K562 (cell line): ENCODE data around the gene BAHD1. TPM values are rescaled to one million over a fixed set of nuclear protein-coding genes. Genes with fewer than 3 reads are reported as not detected.

Experiments used
- ATAC-seq: fragments of 200-7000 bp; cut with Tn5 transposase; 3 replicates; pipeline ENCODE4 v1.9.1; 2020; ENCODE audit warnings: moderate library complexity
- BruUV-seq: library from RNA; stranded (reverse); fragments of 400-500 nt; replicated peaks from 2 replicates; lab custom pipeline; 2021; lab: Mats Ljungman, UMichigan
- CTCF ChIA-PET: fragments of 300-600 bp; formaldehyde crosslinking; extraction: SDS; loops from one replicate; lab custom pipeline; 2021; ENCODE audit warnings: low intra/inter-chr PET ratio; lab: Yijun Ruan, JAX
- POLR2A ChIA-PET: fragments of 300-600, 350-650 bp; sonication (Branson Sonifier 250); formaldehyde crosslinking; extraction: SDS; loops from one replicate; lab custom pipeline; 2021; ENCODE audit warnings: antibody characterized with exemption, inconsistent platforms; lab: Yijun Ruan, JAX
- DNase-seq, 4 experiments: peaks; one replicate each; pipeline versions ENCODE4 v3.0.0 to v3.0.0-alpha.2; 2011 to 2018; ENCODE audit warnings: low spot score in 3 of 4, mixed read lengths in 3 of 4; ENCODE audit errors: extremely low read depth in 1 of 4
- FAIRE-seq: peaks from 2 replicates; lab custom pipeline; 2011; peaks lifted over from hg19 to GRCh38; lab: Jason Lieb, UNC
- H2AFZ ChIP-seq: 2 replicates; pipeline ENCODE4 v1.6.0; 2011; ENCODE audit warnings: low read depth, low read length, control low read depth, inconsistent platforms
- H3K27ac ChIP-seq: fragments of 200-600 bp; 3 replicates; pipeline ENCODE4 v1.8.0; 2011; ENCODE audit warnings: low read depth, mild to moderate bottlenecking, control low read depth, inconsistent platforms, low read length, moderate library complexity, mixed read lengths; ENCODE audit errors: extremely low read depth
- H3K27me3 ChIP-seq, 2 experiments: fragments of 300-600 bp in 1 of 2; 2 replicates in 1 of 2; 3 replicates in 1 of 2; pipeline versions ENCODE4 v1.6.0 to v1.8.0; 2011; ENCODE audit warnings: inconsistent platforms in 2 of 2, low read length in 2 of 2, mild to moderate bottlenecking in 1 of 2, mixed read lengths in 1 of 2, moderate library complexity in 1 of 2; ENCODE audit not compliant: control insufficient read depth in 2 of 2, insufficient read depth in 2 of 2
- H3K36me3 ChIP-seq: fragments of 300-600 bp; 3 replicates; pipeline ENCODE4 v1.8.0; 2011; ENCODE audit warnings: mild to moderate bottlenecking, low read length, inconsistent platforms; ENCODE audit not compliant: control insufficient read depth, insufficient read depth
- H3K4me1 ChIP-seq, 2 experiments: fragments of 200-600 bp in 1 of 2; replicated peaks in 1 of 2; 2 replicates in 1 of 2; 3 replicates in 1 of 2; pipeline versions ENCODE4 v1.5.1 to v1.8.0; 2011; ENCODE audit warnings: inconsistent platforms in 2 of 2, low read length in 2 of 2, mild to moderate bottlenecking in 1 of 2, mixed read lengths in 1 of 2, moderate library complexity in 1 of 2; ENCODE audit not compliant: control insufficient read depth in 2 of 2, insufficient read depth in 2 of 2
- H3K4me2 ChIP-seq: 2 replicates; pipeline ENCODE4 v1.6.1; 2011; ENCODE audit warnings: low read length, control low read depth, inconsistent platforms, mixed read lengths; ENCODE audit not compliant: insufficient read depth
- H3K4me3 ChIP-seq: fragments of 200-600 bp; sonication (generic), shearing (Covaris generic); 2 replicates; pipeline ENCODE4 v1.5.1; 2016; ENCODE audit warnings: control low read depth, inconsistent platforms
- H3K79me2 ChIP-seq: fragments of 200-600 bp; 3 replicates; pipeline ENCODE4 v1.8.0; 2011; ENCODE audit warnings: low read length, inconsistent platforms; ENCODE audit not compliant: control insufficient read depth, insufficient read depth
- H3K9ac ChIP-seq, 2 experiments: 2 replicates each; pipeline versions ENCODE4 v1.6.0 to v1.6.1; 2011; ENCODE audit warnings: low read depth in 2 of 2, low read length in 2 of 2, control low read depth in 1 of 2, inconsistent platforms in 1 of 2, mild to moderate bottlenecking in 1 of 2, mixed read lengths in 1 of 2; ENCODE audit not compliant: insufficient read depth in 1 of 2
- H3K9me1 ChIP-seq: one replicate; pipeline ENCODE4 v1.6.0; 2011; ENCODE audit warnings: inconsistent platforms, mild to moderate bottlenecking, low read length, moderate library complexity; ENCODE audit not compliant: control insufficient read depth, insufficient read depth
- H3K9me3 ChIP-seq: replicated peaks from 2 replicates; pipeline ENCODE4 v1.5.1; 2011; ENCODE audit warnings: low read depth, low read length, inconsistent platforms; ENCODE audit not compliant: control insufficient read depth, insufficient read depth
- H4K20me1 ChIP-seq: replicated peaks from 2 replicates; pipeline ENCODE4 v1.6.1; 2011; ENCODE audit warnings: low read length, inconsistent platforms, mixed read lengths; ENCODE audit not compliant: control insufficient read depth, insufficient read depth
- ATF3 ChIP-seq, 2 experiments: fragments of 450-650 bp in 1 of 2; sonication (generic) in 1 of 2; formaldehyde crosslinking in 1 of 2; IDR thresholded peaks in 1 of 2; conservative IDR thresholded peaks in 1 of 2; 2 replicates each; pipeline versions ENCODE4 v1.6.1 to v1.8.1; 2016 to 2023; ENCODE audit warnings: mild to moderate bottlenecking in 2 of 2, moderate library complexity in 2 of 2, inconsistent platforms in 1 of 2, missing genetic modification reagents in 1 of 2
- FOXJ3 ChIP-seq: sonication (generic); formaldehyde crosslinking; IDR thresholded peaks from 2 replicates; pipeline ENCODE4 v1.4.0; 2020; ENCODE audit warnings: mild to moderate bottlenecking, missing genetic modification reagents
- IFI16 ChIP-seq: fragments of 250-450 bp; sonication (Bioruptor Pico); IDR thresholded peaks from 2 replicates; pipeline ENCODE4 v2.1.2; 2022; ENCODE audit warnings: mild to moderate bottlenecking, inconsistent platforms
- POLR3A ChIP-seq: IDR thresholded peaks from 2 replicates; pipeline ENCODE4 v1.6.1; 2011; ENCODE audit warnings: borderline replicate concordance, mild to moderate bottlenecking, moderate library complexity; ENCODE audit not compliant: insufficient read length, insufficient read depth; ENCODE audit errors: extremely low read depth
- SFPQ ChIP-seq: fragments of 200-400 bp; formaldehyde crosslinking; IDR thresholded peaks from 2 replicates; pipeline ENCODE4 v1.6.1; 2017; ENCODE audit warnings: mild to moderate bottlenecking, low read depth, low read length, moderate library complexity
- WGBS: fragments of 100-300 bp; shearing (Covaris generic); methylation state at CpG from one replicate; pipeline ENCODE4 v1.1.6; 2016; ENCODE audit warnings: low coverage, mixed read lengths; ENCODE audit not compliant: insufficient coverage; ENCODE audit errors: missing lambda C conversion rate; 5-methylcytosine and 5-hydroxymethylcytosine counted together
- in situ Hi-C: fragments of 300-500 bp; cut with MboI; formaldehyde crosslinking; loops from 4 replicates; pipeline ENCODE4 v1.15.0; 2018; ENCODE audit warnings: inconsistent platforms, mixed read lengths
- intact Hi-C: fragments of 100-400 bp; cut with micrococcal nuclease; formaldehyde crosslinking; loops from 2 replicates; pipeline ENCODE4 v1.14.2; 2022
- polyA plus RNA-seq, 8 experiments: library from polyadenylated mRNA; depleted of rRNA in 4 of 8; stranded (reverse) in 5 of 8; unstranded in 3 of 8; fragments of >200 nt; fragmentation: Nextera tagmentation in 2 of 8; fragmentation: Illumina TruSeq in 1 of 8; extraction: Ambion mirVana in 2 of 8; extraction: Trizol in 1 of 8; gene quantifications; 2 replicates each; pipeline versions ENCODE4 v1.2.1 to v1.2.3, GENCODE V29; 2011 to 2014; ENCODE audit warnings: inconsistent platforms in 1 of 8, missing spikeins in 1 of 8
- total RNA-seq, 7 experiments: library from RNA; depleted of rRNA in 6 of 7; stranded (reverse); fragments of >200 nt in 6 of 7; fragmentation: Illumina TruSeq in 2 of 7; extraction: Trizol in 2 of 7; gene quantifications; 2 replicates each; pipeline versions ENCODE4 v1.2.1 to v1.2.3, GENCODE V29; 2011 to 2021; ENCODE audit warnings: low replicate concordance in 1 of 7

The BAHD1 gene
- total and polyA plus RNA-seq, 9 of the 15 experiments (the other 6 are each of a cell fraction or from before 2014, with no cell fraction given) = 0.55 to 38.5 (median 11.5) TPM

GRCh38 chr15:40500568-40501330, 60.0 kb downstream of the BAHD1 start:
- FAIRE-seq (no peak), ATAC-seq (no peak)
- in situ Hi-C loops = no loop called here
- Histone ChIP-seq H3K79me2 (no peaks in the 10 kb centered on the region), H3K4me2 (no peak overlapping the region), H4K20me1 (no peaks in the 10 kb centered on the region)
- TF ChIP-seq ATF3 (IDR thresholded peaks at IDR 0.05) (peak; percentile 80), ATF3 (CRISPR knock-in tag; conservative IDR thresholded peaks at IDR 0.05) (no peak), IFI16 (CRISPR knock-in tag) (no peak), POLR3A (no peak), FOXJ3 (CRISPR knock-in tag) (no peak), SFPQ (no peak)
- TF ChIP-seq, all 486 proteins: peak for 1
- no TSS peak for BruUV-seq
- no peak overlapping the region for H3K4me3 ChIP-seq
- intact Hi-C loops = no loop called here
- no peak overlapping the region for H3K27ac ChIP-seq
- ChIA-PET CTCF (no interaction called here), POLR2A (no interaction called here)
- H3K9ac ChIP-seq = no peak overlapping the region
- no peaks in the 10 kb centered on the region for H3K9me3 ChIP-seq
- no peaks in the 10 kb centered on the region; a peak in 1 of 5 replicates for H3K27me3 ChIP-seq
- DNase-seq = no peak
- no peaks in the 10 kb centered on the region; a peak in 1 of 5 replicates for H3K4me1 ChIP-seq
- H3K9me1 ChIP-seq = no peaks in the 10 kb centered on the region
- no peak overlapping the region for H2AFZ ChIP-seq
- 26% methylated on average over 4 of the region's 4 CpGs for WGBS
- H3K36me3 ChIP-seq = no peaks in the 10 kb centered on the region
